Activated CD4-positive, alpha-beta T cell treated with anti-CD3 and anti-CD28 coated beads for 36 hours (primary cell): Measurements from ENCODE around the gene PSMD7. TPM values are rescaled to one million over a fixed set of nuclear protein-coding genes. Genes with fewer than 3 reads are reported as not detected.

Experiments
- total RNA-seq, 2 experiments: library from RNA; stranded (reverse); gene quantifications; one replicate each; pipeline ENCODE4 v1.2.3, GENCODE V29; 2021

The PSMD7 gene
- total RNA-seq, 2 experiments from 2014 or later = 122 to 134 TPM

Other genes starting within 250 kb of the PSMD7 start
- 1 to 10 TPM; 2.1 to 3.3 TPM for gene NPIPB15, start 79.5 kb downstream of the PSMD7 start, total RNA-seq
- under 1 TPM in 1 of 2 experiments, not detected in 1; 0.23 TPM for gene CLEC18B, start 124.7 kb downstream of the PSMD7 start, total RNA-seq